HCT116 (cell line): ENCODE results near the gene SEMA3B. TPM values are rescaled to one million over a fixed set of nuclear protein-coding genes. Genes with fewer than 3 reads are reported as not detected.

Experiments used
- ATAC-seq: fragments of 200-7000 bp; cut with Tn5 transposase; 2 replicates; pipeline ENCODE4 v1.9.1; 2020; ENCODE audit warnings: mild to moderate bottlenecking, moderate library complexity
- BruUV-seq: library from RNA; stranded (reverse); fragments of 400-500 nt; replicated peaks from 2 replicates; lab custom pipeline; 2021; lab: Mats Ljungman, UMichigan
- CTCF ChIA-PET: fragments of 300-600 bp; sonication (Branson Sonifier 250); formaldehyde crosslinking; loops from one replicate; lab custom pipeline; 2021; ENCODE audit warnings: antibody characterized with exemption; lab: Charles Lee
- POLR2A ChIA-PET: fragments of 300-600, 350-600 bp; sonication (Branson Sonifier 250); formaldehyde crosslinking; loops from one replicate; lab custom pipeline; 2021; ENCODE audit warnings: antibody characterized with exemption; lab: Charles Lee
- RAD21 ChIA-PET, 2 experiments: fragments of 300-600 bp; sonication (Branson Sonifier 250); formaldehyde crosslinking; loops; one replicate each; lab custom pipeline; 2023; ENCODE audit warnings: low total read pairs in 2 of 2; ENCODE audit not compliant: uncharacterized antibody in 2 of 2, unreplicated experiment in 2 of 2, low non-redundant PET in 1 of 2; lab: Charles Lee
- DNase-seq: peaks from one replicate; pipeline ENCODE4 v3.0.0-alpha.2; 2010; ENCODE audit warnings: low read depth, low spot score
- H2AFZ ChIP-seq: fragments of 200-600 bp; shearing (Covaris generic), sonication (generic); 2 replicates; pipeline ENCODE4 v1.6.1; 2017; ENCODE audit warnings: low read depth, mixed run types, mixed read lengths, antibody characterized with exemption, low read length; ENCODE audit not compliant: poor library complexity, severe bottlenecking
- H3K27ac ChIP-seq: 2 replicates; pipeline ENCODE4 v1.5.1; 2012; ENCODE audit warnings: low read depth, low read length
- H3K27me3 ChIP-seq: fragments of 200-600 bp; sonication (generic); 2 replicates; pipeline ENCODE4 v1.6.1; 2016; ENCODE audit warnings: mixed run types, low read length, mixed read lengths; ENCODE audit not compliant: insufficient read depth
- H3K36me3 ChIP-seq, 2 experiments: fragments of 200-500 bp in 1 of 2; fragments of 200-600 bp in 1 of 2; sonication (Bioruptor generic) in 1 of 2; sonication (generic) in 1 of 2; 2 replicates each; pipeline versions ENCODE4 v1.5.1 to v1.6.1; 2014 to 2016; ENCODE audit warnings: low read length in 2 of 2, inconsistent platforms in 1 of 2, mixed read lengths in 1 of 2, mixed run types in 1 of 2; ENCODE audit not compliant: insufficient read depth in 2 of 2, control insufficient read depth in 1 of 2
- H3K4me1 ChIP-seq, 2 experiments: fragments of 200-600 bp in 1 of 2; sonication (generic) in 1 of 2; 2 replicates each; pipeline versions ENCODE4 v1.5.1 to v1.6.1; 2012 to 2017; ENCODE audit warnings: low read length in 2 of 2, inconsistent platforms in 1 of 2, mild to moderate bottlenecking in 1 of 2, mixed read lengths in 1 of 2, mixed run types in 1 of 2, moderate library complexity in 1 of 2; ENCODE audit not compliant: insufficient read depth in 2 of 2, control insufficient read depth in 1 of 2
- H3K4me2 ChIP-seq: fragments of 200-600 bp; sonication (generic); 2 replicates; pipeline ENCODE4 v1.6.1; 2017; ENCODE audit warnings: mixed run types, low read length, mixed read lengths
- H3K4me3 ChIP-seq, 2 experiments: fragments of 200-600 bp in 1 of 2; sonication (generic) in 1 of 2; replicated peaks in 1 of 2; 2 replicates each; pipeline ENCODE4 v1.5.1; 2011 to 2016; ENCODE audit warnings: low read length in 2 of 2, control low read depth in 1 of 2, low read depth in 1 of 2, mild to moderate bottlenecking in 1 of 2, mixed read lengths in 1 of 2, mixed run types in 1 of 2
- H3K79me2 ChIP-seq: fragments of 200-600 bp; sonication (generic); 2 replicates; pipeline ENCODE4 v1.6.1; 2017; ENCODE audit warnings: mild to moderate bottlenecking, mixed run types, low read length, moderate library complexity, mixed read lengths; ENCODE audit not compliant: insufficient read depth
- H3K9ac ChIP-seq: fragments of 200-600 bp; sonication (generic); 2 replicates; pipeline ENCODE4 v1.6.1; 2016; ENCODE audit warnings: low read length, mixed read lengths
- H3K9me2 ChIP-seq: fragments of 200-600 bp; sonication (generic), shearing (Covaris generic); 2 replicates; pipeline ENCODE4 v1.6.1; 2017; ENCODE audit warnings: mixed run types, mild to moderate bottlenecking, moderate library complexity; ENCODE audit not compliant: insufficient read depth
- H3K9me3 ChIP-seq, 2 experiments: fragments of 200-500 bp in 1 of 2; fragments of 200-600 bp in 1 of 2; sonication (Bioruptor generic) in 1 of 2; sonication (generic) in 1 of 2; 2 replicates each; pipeline ENCODE4 v1.6.1; 2014 to 2017; ENCODE audit warnings: low read length in 2 of 2, mixed read lengths in 2 of 2, inconsistent platforms in 1 of 2, low read depth in 1 of 2, mild to moderate bottlenecking in 1 of 2, mixed run types in 1 of 2, moderate library complexity in 1 of 2; ENCODE audit not compliant: control insufficient read depth in 1 of 2, insufficient read depth in 1 of 2
- H4K20me1 ChIP-seq: fragments of 200-600 bp; sonication (generic), shearing (Covaris generic); 2 replicates; pipeline ENCODE4 v1.6.1; 2017; ENCODE audit warnings: mixed run types, mild to moderate bottlenecking, moderate library complexity; ENCODE audit not compliant: insufficient read depth
- ATF3 ChIP-seq: IDR thresholded peaks from 2 replicates; pipeline ENCODE4 v1.6.1; 2012
- CBX3 ChIP-seq: IDR thresholded peaks from 2 replicates; pipeline ENCODE4 v1.6.1; 2012; ENCODE audit warnings: low read depth
- CEBPB ChIP-seq: IDR thresholded peaks from 2 replicates; pipeline ENCODE4 v1.6.1; 2012; ENCODE audit warnings: low read depth
- CTCF ChIP-seq, 3 experiments: fragments of 200-600 bp in 1 of 3; sonication (generic) in 1 of 3; IDR thresholded peaks in 2 of 3; conservative IDR thresholded peaks in 1 of 3; 2 replicates each; pipeline ENCODE4 v1.5.1; 2012 to 2017; ENCODE audit warnings: low read depth in 2 of 3, low read length in 2 of 3, antibody characterized with exemption in 1 of 3, borderline replicate concordance in 1 of 3, control low read depth in 1 of 3, mild to moderate bottlenecking in 1 of 3, mixed read lengths in 1 of 3, mixed run types in 1 of 3, moderate library complexity in 1 of 3; ENCODE audit not compliant: insufficient read depth in 1 of 3
- EGR1 ChIP-seq: IDR thresholded peaks from 2 replicates; pipeline ENCODE4 v1.6.1; 2012; ENCODE audit warnings: low read depth
- ELF1 ChIP-seq: IDR thresholded peaks from 2 replicates; pipeline ENCODE4 v1.6.1; 2012; ENCODE audit warnings: low read depth, borderline replicate concordance
- EZH2phosphoT487 ChIP-seq: fragments of 200-600 bp; IDR thresholded peaks from 2 replicates; pipeline ENCODE4 v1.6.1; 2018; ENCODE audit warnings: antibody characterized with exemption, borderline replicate concordance
- MAX ChIP-seq: IDR thresholded peaks from 2 replicates; pipeline ENCODE4 v1.6.1; 2012
- POLR2AphosphoS5 ChIP-seq: IDR thresholded peaks from 2 replicates; pipeline ENCODE4 v1.6.1; 2011; ENCODE audit warnings: mild to moderate bottlenecking, low read depth, low read length, moderate library complexity
- RAD21 ChIP-seq: IDR thresholded peaks from 2 replicates; pipeline ENCODE4 v1.6.1; 2012; ENCODE audit warnings: low read depth, mild to moderate bottlenecking
- REST ChIP-seq: IDR thresholded peaks from 2 replicates; pipeline ENCODE4 v1.6.1; 2012; ENCODE audit warnings: low read depth
- SRF ChIP-seq: IDR thresholded peaks from 2 replicates; pipeline ENCODE4 v1.6.1; 2012; ENCODE audit warnings: low read depth
- TCF7L2 ChIP-seq: IDR thresholded peaks from 2 replicates; pipeline ENCODE4 v1.7.0; 2011; ENCODE audit warnings: borderline replicate concordance, inconsistent platforms; ENCODE audit not compliant: insufficient read depth, insufficient read length; ENCODE audit errors: extremely low read depth
- ZFX ChIP-seq: fragments of 450-650 bp; IDR thresholded peaks from 2 replicates; pipeline ENCODE4 v1.6.1; 2017
- ZNF274 ChIP-seq: fragments of 200-500 bp; sonication (Bioruptor generic); IDR thresholded peaks from 2 replicates; pipeline ENCODE4 v1.6.1; 2014; ENCODE audit warnings: mild to moderate bottlenecking, low read depth, low read length, inconsistent platforms
- intact Hi-C: fragments of 100-400 bp; cut with micrococcal nuclease; formaldehyde crosslinking; loops from 2 replicates; pipeline ENCODE4 v1.10.0; 2022
- total RNA-seq: library from RNA; stranded (reverse); gene quantifications from one replicate; pipeline ENCODE4 v1.2.1, GENCODE V29; 2021; ENCODE audit not compliant: unreplicated experiment

SEMA3B gene
- total RNA-seq, 1 experiment from 2014 or later: 46.2 TPM

- Histone ChIP-seq H3K9me2 (no peaks in the 10 kb centered on the region), H4K20me1 (no peaks in the 10 kb centered on the region), H3K4me3 (peak overlapping the region; percentile 43 to 57), H2AFZ (no peak overlapping the region), H3K4me1 (peaks cover 45 to 57% of the 10 kb centered on the region in 2 experiments), H3K79me2 (no peaks in the 10 kb centered on the region), H3K27ac (no peak overlapping the region), H3K9me3 (no peaks in the 10 kb centered on the region), H3K4me2 (peak overlapping the region; percentile 96), H3K27me3 (no peaks in the 10 kb centered on the region), H3K9ac (peak overlapping the region; percentile 56), H3K36me3 (no peaks in the 10 kb centered on the region)
- ChIA-PET RAD21 (no interaction called here), POLR2A (no interaction called here), CTCF (interaction anchor here (1.8 to 2.4 kb wide), 2 partner anchors 13 to 79 kb away, joined by 8 to 9 read pairs; no protein-coding TSS in a partner anchor)
- DNase-seq (no peak), ATAC-seq (no peak)
- intact Hi-C loops: loop anchor here (1.0 to 5.0 kb wide), 4 partner anchors 46 to 151 kb away; no protein-coding TSS in a partner anchor
- BruUV-seq: no TSS peak
- TF ChIP-seq CTCF (IDR thresholded peaks at IDR 0.05 in 2 of 3, conservative IDR thresholded peaks at IDR 0.05 in 1 of 3; ENCODE audit: borderline replicate concordance in 1 of 3, insufficient read depth in 1 of 3, low read depth in 2 of 3, low read length in 2 of 3): no peak
- TF ChIP-seq POLR2AphosphoS5: no peak
- TF ChIP-seq ATF3: no peak
- no peak for TF ChIP-seq CEBPB
- TF ChIP-seq REST: no peak
- TF ChIP-seq ZNF274: no peak
- no peak for TF ChIP-seq RAD21
- no peak for TF ChIP-seq ZFX
- no peak for TF ChIP-seq MAX
- no peak for TF ChIP-seq EGR1
- TF ChIP-seq TCF7L2: no peak
- no peak for TF ChIP-seq EZH2phosphoT487
- no peak for TF ChIP-seq SRF
- TF ChIP-seq CBX3: no peak
- no peak for TF ChIP-seq ELF1
These were observed 4.7 kb downstream of the SEMA3B start for GRCh38 chr3:50273689-50274065.
